ENCODE results near the gene LARP1.
"Not testable (repeated sequence)": the region's sequence is repeated elsewhere in the genome, so short reads cannot be mapped to it uniquely, and the experiment has no call there.

The LARP1 gene

DNA sequence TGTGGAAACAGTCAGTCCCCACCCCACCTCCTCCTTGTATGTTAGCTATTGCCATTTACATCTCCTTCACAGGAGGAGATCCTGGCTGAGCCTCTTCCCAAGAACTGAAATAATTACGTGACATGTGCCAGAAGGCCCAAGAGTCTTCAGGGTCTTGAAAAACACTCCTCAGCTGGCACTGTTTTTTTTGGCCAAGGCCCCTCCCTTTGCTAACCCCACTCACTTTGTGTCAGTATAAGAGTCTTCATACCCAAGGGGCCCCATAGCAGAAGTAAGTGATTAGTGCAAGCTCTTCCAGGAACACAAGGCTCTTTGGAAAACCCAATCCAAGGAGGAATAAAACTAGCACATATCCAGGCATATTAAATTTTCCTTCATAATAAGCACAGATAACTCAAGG lies 5.7 kb upstream of the LARP1 start:
- no peak for DNase-seq

DNA sequence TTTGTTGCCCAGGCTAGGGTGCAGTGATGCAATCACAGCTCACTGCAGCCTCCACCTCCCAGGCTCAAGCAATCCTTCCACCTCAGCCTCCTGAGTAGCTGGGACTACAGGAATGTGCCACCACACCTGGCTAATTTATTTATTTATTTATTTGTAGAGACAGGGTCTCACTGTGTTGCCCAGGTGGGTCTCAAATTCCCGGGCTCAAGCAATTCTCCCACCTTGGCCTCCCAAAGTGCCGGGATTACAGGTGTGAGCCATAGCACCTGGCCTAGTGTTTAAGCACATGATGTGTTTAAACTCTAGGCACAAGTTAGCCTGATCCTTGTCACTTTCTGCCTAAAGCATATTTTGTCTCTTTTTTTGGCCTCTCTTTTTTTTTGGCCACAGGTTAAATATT lies 4.5 kb upstream of the LARP1 start:
- H3K27ac ChIP-seq; H3K9me3 ChIP-seq; DNase-seq; H3K4me3 ChIP-seq; H3K36me3 ChIP-seq; H3K27me3 ChIP-seq; intact Hi-C loops (cut with DNase I; ENCODE audit: low total_unique reads): not testable (repeated sequence)
- peaks cover 0 to 22% (median 11%) of the 10 kb centered on the region in 4 donors for H3K4me1 ChIP-seq

More for the DNA sequence above, 5.7 kb upstream of the LARP1 start:
- Histone ChIP-seq H3K4me3 (no peak overlapping the region), H3K4me1 (peaks cover 0 to 22% (median 10%) of the 10 kb centered on the region in 4 donors), H3K27me3 (no peaks in the 10 kb centered on the region), H3K27ac (no peak overlapping the region), H3K36me3 (no peaks in the 10 kb centered on the region), H3K9me3 (no peaks in the 10 kb centered on the region)
- TF ChIP-seq, protein P1, sequence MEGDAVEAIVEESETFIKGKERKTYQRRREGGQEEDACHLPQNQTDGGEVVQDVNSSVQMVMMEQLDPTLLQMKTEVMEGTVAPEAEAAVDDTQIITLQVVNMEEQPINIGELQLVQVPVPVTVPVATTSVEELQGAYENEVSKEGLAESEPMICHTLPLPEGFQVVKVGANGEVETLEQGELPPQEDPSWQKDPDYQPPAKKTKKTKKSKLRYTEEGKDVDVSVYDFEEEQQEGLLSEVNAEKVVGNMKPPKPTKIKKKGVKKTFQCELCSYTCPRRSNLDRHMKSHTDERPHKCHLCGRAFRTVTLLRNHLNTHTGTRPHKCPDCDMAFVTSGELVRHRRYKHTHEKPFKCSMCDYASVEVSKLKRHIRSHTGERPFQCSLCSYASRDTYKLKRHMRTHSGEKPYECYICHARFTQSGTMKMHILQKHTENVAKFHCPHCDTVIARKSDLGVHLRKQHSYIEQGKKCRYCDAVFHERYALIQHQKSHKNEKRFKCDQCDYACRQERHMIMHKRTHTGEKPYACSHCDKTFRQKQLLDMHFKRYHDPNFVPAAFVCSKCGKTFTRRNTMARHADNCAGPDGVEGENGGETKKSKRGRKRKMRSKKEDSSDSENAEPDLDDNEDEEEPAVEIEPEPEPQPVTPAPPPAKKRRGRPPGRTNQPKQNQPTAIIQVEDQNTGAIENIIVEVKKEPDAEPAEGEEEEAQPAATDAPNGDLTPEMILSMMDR (IDR thresholded peaks at IDR 0.05), result no peak
- intact Hi-C loops (cut with DNase I; ENCODE audit: low total_unique reads), result no loop called here

- TF ChIP-seq, protein P1 (IDR thresholded peaks at IDR 0.05), result no peak
- Histone ChIP-seq H3K27ac (no peak overlapping the region), H3K27me3 (no peaks in the 10 kb centered on the region), H3K4me3 (no peak overlapping the region), H3K36me3 (no peaks in the 10 kb centered on the region), H3K4me1 (peaks cover 0 to 22% (median 11%) of the 10 kb centered on the region in 4 donors), H3K9me3 (no peaks in the 10 kb centered on the region)
- DNase-seq, result no peak
- intact Hi-C loops (cut with DNase I; ENCODE audit: low total_unique reads), result no loop called here
Measured at GRCh38 chr5:154751854-154752253, 3.3 kb upstream of the LARP1 start.

- Histone ChIP-seq H3K27ac (peak overlapping the region; percentile 95 to 98), H3K4me3 (peak overlapping the region; percentile 67 to 74), H3K9me3 (no peaks in the 10 kb centered on the region), H3K4me1 (peaks cover 0 to 33% (median 18%) of the 10 kb centered on the region in 4 donors), H3K27me3 (no peaks in the 10 kb centered on the region), H3K36me3 (no peaks in the 10 kb centered on the region)
- intact Hi-C loops (cut with DNase I; ENCODE audit: low total_unique reads), result loop anchor here (2.0 kb wide), 1 partner anchor 103 kb away; no protein-coding TSS in a partner anchor
- TF ChIP-seq, protein P1 (IDR thresholded peaks at IDR 0.05), result no peak
- peak; percentile 89 to 92 for DNase-seq
Measured at GRCh38 chr5:154753792-154754191, 1.4 kb upstream of the LARP1 start.

GRCh38 chr5:154754460-154755360 lies 467 bp upstream of the LARP1 start:
- no peaks in the 10 kb centered on the region for H3K9me3 ChIP-seq
- TF ChIP-seq, protein P1 (IDR thresholded peaks at IDR 0.05), result peak; percentile 27 to 55
- peaks cover 0 to 40% (median 24%) of the 10 kb centered on the region in 4 donors for H3K4me1 ChIP-seq
- no peaks in the 10 kb centered on the region for H3K36me3 ChIP-seq
- H3K4me3 ChIP-seq, result peak overlapping the region; percentile 93 to 98
- H3K27ac ChIP-seq, result peak overlapping the region; percentile 95 to 98
- intact Hi-C loops (cut with DNase I; ENCODE audit: low total_unique reads), result loop anchor here (2.0 kb wide), 1 partner anchor 102 kb away; no protein-coding TSS in a partner anchor
- no peaks in the 10 kb centered on the region for H3K27me3 ChIP-seq
- peak; percentile 100 for DNase-seq

Measured in tibial artery (tissue), 4 donors.